Measurements from ENCODE around the gene CDK14. TPM values are rescaled to one million over a fixed set of nuclear protein-coding genes. Genes with fewer than 3 reads are reported as not detected.

The CDK14 gene
- total RNA-seq, 1 donor from 2014 or later = 58.6 TPM

DNA sequence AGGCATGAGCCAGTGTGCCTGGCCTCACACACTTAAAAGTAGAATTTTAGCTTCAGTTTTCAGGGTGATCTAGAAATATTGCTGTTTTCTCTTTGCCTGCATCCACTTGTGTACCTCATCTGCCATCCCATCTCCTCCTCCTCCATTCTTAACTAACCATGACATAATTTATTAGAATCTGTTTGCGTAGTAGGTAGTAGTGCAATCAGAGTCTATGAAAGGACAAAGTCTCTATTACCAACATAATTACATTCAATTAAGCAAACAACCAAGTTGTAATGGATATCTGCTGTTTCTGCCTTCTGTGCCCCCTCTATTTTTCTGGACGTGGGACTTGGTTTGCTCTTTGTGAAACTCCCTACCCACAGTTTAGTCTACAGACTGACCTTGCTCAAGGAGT, 72.9 kb downstream of the CDK14 start:
- intact Hi-C loops (cut with DNase I) = no loop called here
- H3K27ac ChIP-seq = no peak overlapping the region
- ATAC-seq (no peak), DNase-seq (no peak)
- no peaks in the 10 kb centered on the region for H3K27me3 ChIP-seq (ENCODE audit: low read depth)
- H3K4me3 ChIP-seq = no peak overlapping the region
- no peaks in the 10 kb centered on the region for H3K9me3 ChIP-seq
- no peaks in the 10 kb centered on the region for H3K36me3 ChIP-seq
- no peaks in the 10 kb centered on the region for H3K4me1 ChIP-seq
- TF ChIP-seq, protein P1, sequence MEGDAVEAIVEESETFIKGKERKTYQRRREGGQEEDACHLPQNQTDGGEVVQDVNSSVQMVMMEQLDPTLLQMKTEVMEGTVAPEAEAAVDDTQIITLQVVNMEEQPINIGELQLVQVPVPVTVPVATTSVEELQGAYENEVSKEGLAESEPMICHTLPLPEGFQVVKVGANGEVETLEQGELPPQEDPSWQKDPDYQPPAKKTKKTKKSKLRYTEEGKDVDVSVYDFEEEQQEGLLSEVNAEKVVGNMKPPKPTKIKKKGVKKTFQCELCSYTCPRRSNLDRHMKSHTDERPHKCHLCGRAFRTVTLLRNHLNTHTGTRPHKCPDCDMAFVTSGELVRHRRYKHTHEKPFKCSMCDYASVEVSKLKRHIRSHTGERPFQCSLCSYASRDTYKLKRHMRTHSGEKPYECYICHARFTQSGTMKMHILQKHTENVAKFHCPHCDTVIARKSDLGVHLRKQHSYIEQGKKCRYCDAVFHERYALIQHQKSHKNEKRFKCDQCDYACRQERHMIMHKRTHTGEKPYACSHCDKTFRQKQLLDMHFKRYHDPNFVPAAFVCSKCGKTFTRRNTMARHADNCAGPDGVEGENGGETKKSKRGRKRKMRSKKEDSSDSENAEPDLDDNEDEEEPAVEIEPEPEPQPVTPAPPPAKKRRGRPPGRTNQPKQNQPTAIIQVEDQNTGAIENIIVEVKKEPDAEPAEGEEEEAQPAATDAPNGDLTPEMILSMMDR (IDR thresholded peaks at IDR 0.05) = no peak

DNA sequence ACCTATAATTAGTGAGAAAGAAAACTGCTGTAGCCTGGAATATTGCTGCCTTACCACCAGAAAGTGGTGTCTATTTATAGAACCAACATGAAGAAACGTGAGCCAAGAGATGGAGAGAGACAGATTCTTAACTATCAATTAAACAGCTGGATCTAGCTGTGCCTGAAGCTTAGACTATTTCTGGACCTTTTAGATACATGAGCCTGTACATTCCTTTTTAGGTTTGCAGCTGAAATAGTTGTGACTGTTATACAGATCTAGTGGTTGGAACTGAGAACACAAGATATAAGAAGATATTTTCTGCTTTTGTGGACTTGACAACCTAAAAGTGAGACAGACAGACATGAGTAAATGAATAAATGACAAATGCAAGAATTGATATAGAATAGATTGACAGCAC, 73.4 kb downstream of the CDK14 start:
- H3K27me3 ChIP-seq (ENCODE audit: low read depth) = no peaks in the 10 kb centered on the region
- no peak for ATAC-seq
- H3K4me3 ChIP-seq = no peak overlapping the region
- H3K27ac ChIP-seq = no peak overlapping the region
- no peaks in the 10 kb centered on the region for H3K36me3 ChIP-seq
- TF ChIP-seq, protein P1 (IDR thresholded peaks at IDR 0.05) = no peak
- intact Hi-C loops (cut with DNase I) = no loop called here
- no peaks in the 10 kb centered on the region for H3K9me3 ChIP-seq
- no peaks in the 10 kb centered on the region for H3K4me1 ChIP-seq
- no peak for DNase-seq

DNA sequence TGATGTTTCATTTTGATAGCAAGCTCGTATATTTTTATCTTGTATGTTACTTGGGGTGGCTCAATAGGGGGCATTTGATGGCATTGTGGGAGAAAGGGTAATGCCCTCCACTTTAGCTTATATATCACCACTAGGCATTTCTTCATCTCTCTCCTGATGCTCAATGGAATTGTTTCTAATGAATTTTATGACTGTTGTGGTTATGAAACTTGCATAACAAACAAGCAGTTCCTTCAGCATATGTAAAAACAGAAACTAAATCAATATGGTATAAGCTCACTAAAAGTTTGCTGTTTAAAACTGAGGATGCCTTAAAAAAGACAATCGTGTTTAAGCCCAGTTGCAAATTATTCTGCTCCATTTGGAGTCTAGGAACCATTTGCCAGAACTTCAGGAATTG, 75.5 kb downstream of the CDK14 start:
- H3K4me3 ChIP-seq = no peak overlapping the region
- H3K4me1 ChIP-seq = no peaks in the 10 kb centered on the region
- no peak overlapping the region for H3K27ac ChIP-seq
- no peaks in the 10 kb centered on the region for H3K9me3 ChIP-seq
- no peaks in the 10 kb centered on the region for H3K27me3 ChIP-seq (ENCODE audit: low read depth)
- ATAC-seq (no peak), DNase-seq (no peak)
- TF ChIP-seq, protein P1 (IDR thresholded peaks at IDR 0.05) = no peak
- intact Hi-C loops (cut with DNase I) = no loop called here
- no peaks in the 10 kb centered on the region for H3K36me3 ChIP-seq

DNA sequence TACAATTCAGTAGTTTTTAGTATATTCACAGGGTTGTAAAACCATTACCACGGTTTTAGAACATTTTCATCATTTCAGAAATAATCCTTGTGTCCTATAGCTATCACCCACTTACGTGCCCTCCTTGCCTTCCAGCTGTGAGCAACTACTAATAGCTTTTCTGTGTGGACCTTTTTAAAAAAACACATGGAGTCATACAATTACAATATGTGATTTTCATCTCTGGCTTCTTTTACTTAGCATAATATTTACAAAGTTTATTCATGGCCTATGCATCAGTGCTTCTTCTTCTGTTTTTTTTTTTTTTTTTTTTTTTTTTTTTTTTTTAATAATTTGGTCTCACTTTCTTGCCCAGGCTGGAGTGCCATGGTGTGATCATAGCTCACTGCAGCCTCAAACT, 76.1 kb downstream of the CDK14 start:
- H3K27ac ChIP-seq = no peak overlapping the region
- H3K27me3 ChIP-seq (ENCODE audit: low read depth) = no peaks in the 10 kb centered on the region
- no peaks in the 10 kb centered on the region for H3K4me1 ChIP-seq
- H3K9me3 ChIP-seq = no peaks in the 10 kb centered on the region
- H3K36me3 ChIP-seq = no peaks in the 10 kb centered on the region
- no peak for ATAC-seq
- DNase-seq = no peak
- intact Hi-C loops (cut with DNase I) = no loop called here
- no peak overlapping the region for H3K4me3 ChIP-seq
- TF ChIP-seq, protein P1 (IDR thresholded peaks at IDR 0.05) = no peak

DNA sequence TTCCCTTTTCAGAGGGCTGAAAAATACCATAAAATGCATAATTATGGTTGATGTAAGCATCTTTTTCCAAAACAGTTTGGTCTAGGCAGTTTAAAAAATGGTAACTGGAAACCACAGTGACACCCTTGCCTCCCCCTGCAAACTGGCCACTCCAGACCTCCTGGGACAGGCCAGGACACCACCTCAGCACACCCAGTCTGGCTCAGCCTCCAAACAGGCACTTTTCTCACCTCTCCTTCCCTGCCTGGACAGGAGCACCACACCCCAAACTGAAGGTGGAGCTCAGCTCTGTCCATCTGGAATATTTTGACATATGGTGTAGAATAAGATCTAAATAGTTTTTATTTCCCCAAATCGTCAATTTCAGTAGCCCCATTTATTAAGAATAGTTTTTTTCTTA, 78.5 kb downstream of the CDK14 start:
- no peaks in the 10 kb centered on the region for H3K36me3 ChIP-seq
- H3K4me1 ChIP-seq = no peaks in the 10 kb centered on the region
- DNase-seq = no peak
- TF ChIP-seq, protein P1 (IDR thresholded peaks at IDR 0.05) = no peak
- H3K27me3 ChIP-seq (ENCODE audit: low read depth) = no peaks in the 10 kb centered on the region
- H3K27ac ChIP-seq = no peak overlapping the region
- no peaks in the 10 kb centered on the region for H3K9me3 ChIP-seq
- intact Hi-C loops (cut with DNase I) = no loop called here
- no peak overlapping the region for H3K4me3 ChIP-seq
- no peak for ATAC-seq

DNA sequence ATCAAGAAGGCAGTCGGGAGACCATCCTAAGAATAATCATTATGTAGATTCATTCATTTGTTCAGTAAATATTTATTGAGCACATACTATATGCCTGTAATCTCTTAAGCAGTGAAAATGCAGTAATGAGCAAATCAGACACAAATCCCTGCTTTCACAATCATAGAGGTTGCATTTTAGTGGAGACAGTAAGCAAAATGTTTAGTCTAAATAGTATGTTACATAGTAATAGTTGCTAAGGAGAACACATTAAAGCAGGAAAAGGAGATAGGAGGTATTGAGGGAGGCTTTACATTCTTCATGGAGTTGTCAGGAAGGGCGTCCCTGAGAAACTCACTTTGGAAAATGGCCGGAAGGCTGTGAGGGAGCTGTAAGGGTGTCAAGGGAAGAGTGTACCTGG, 79.9 kb downstream of the CDK14 start:
- intact Hi-C loops (cut with DNase I) = no loop called here
- H3K36me3 ChIP-seq = no peaks in the 10 kb centered on the region
- no peak overlapping the region for H3K4me3 ChIP-seq
- H3K27me3 ChIP-seq (ENCODE audit: low read depth) = no peaks in the 10 kb centered on the region
- H3K4me1 ChIP-seq = no peaks in the 10 kb centered on the region
- ATAC-seq (no peak), DNase-seq (no peak)
- H3K27ac ChIP-seq = no peak overlapping the region
- TF ChIP-seq, protein P1 (IDR thresholded peaks at IDR 0.05) = no peak
- H3K9me3 ChIP-seq = no peaks in the 10 kb centered on the region

Measured in lower lobe of right lung (tissue), 2 donors.